Metanephros (tissue), 1 donor: ENCODE measurements around the gene SPACA9. TPM values are rescaled to one million over a fixed set of nuclear protein-coding genes. Genes with fewer than 3 reads are reported as not detected.

Experiments
- total RNA-seq: library from RNA; depleted of rRNA; stranded (reverse); fragments of >200 nt; gene quantifications from one replicate; pipeline ENCODE4 v1.2.3, GENCODE V29; 2014

The SPACA9 gene
- total RNA-seq, result 6.0 TPM

DNA sequence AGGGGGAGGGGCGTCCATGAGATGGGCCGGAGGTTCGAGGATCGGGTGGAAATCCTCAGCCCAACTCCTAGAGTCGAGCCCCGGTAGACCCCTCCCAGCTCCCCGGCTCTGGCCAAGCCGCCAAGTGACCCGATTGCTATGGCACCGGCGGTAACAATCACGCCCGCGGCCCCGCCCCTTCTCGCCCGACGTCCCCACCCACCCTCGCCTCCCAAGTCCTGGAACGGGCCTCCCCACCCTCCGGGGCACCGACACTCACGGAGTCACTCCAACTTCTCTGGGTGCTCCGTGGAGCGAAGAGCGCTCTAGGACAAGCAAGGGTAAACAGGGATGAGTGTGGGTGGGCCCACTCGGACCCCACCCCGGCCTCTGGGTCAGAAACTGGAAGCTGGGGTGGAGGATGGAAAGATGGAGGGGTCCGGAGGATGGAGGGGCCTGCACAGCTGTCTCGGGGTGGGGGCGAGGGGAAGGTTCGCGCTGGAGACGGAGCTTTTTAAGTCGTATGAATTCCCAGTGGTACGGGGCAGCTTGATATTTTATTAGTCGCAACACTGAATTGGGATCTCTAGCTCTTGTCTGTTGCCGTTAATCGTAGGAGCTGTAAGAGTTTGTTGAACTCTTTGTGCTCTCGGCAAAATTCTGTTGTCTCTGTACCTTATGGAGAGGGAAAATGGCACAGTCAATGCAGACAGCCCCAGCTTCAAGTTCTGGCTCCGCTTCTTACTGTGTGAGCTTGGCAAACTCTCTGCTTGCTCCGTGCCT is at the start of gene SPACA9:
SPACA9 (plus strand) TSS at position 204 of the 762 bp plus-strand sequence. CDS start 5,050 bp downstream, outside the sequence.

GRCh38 chr9:132877824-132878694 is 639 bp upstream of the SPACA9 start, which contains the start of gene AK8:
Gene AK8 (minus strand): TSS chr9:132878284. CDS start chr9:132878255, 29 bp downstream.

Other genes with a start within 250 kb of the SPACA9 start
- 17.0 TPM for gene DDX31, start 208.9 kb upstream of the SPACA9 start, total RNA-seq
- 16.4 TPM for gene GTF3C4, start 208.4 kb upstream of the SPACA9 start, total RNA-seq
- 1.9 TPM for gene AK8, start 614 bp upstream of the SPACA9 start, total RNA-seq
- 63.8 TPM for gene TSC1, start 65.7 kb downstream of the SPACA9 start, total RNA-seq
- gene GFI1B, start 99.8 kb downstream of the SPACA9 start, total RNA-seq, result 2.0 TPM
- 46.4 TPM for gene GTF3C5, start 152.1 kb downstream of the SPACA9 start, total RNA-seq
- 4.4 TPM for gene CEL, start 183.1 kb downstream of the SPACA9 start, total RNA-seq
- gene RALGDS, start 242.3 kb downstream of the SPACA9 start, total RNA-seq, result 42.4 TPM